ENCODE data around the gene TMEFF2.

Gene TMEFF2

GRCh38 chr2:191957996-191958860, 236.5 kb downstream of the TMEFF2 start:
- no peak for FAIRE-seq

GRCh38 chr2:191954451-191954850, 240.3 kb downstream of the TMEFF2 start:
- no peak for FAIRE-seq

- no peak for FAIRE-seq
Measured at GRCh38 chr2:191952515-191953270, 242.0 kb downstream of the TMEFF2 start.

- FAIRE-seq = no peak
Measured at GRCh38 chr2:191951832-191952231, 242.9 kb downstream of the TMEFF2 start.

- no peak for FAIRE-seq
Measured at GRCh38 chr2:191951376-191951775, 243.4 kb downstream of the TMEFF2 start.

- FAIRE-seq = no peak
Measured at GRCh38 chr2:191950132-191950874, 244.4 kb downstream of the TMEFF2 start.

GRCh38 chr2:191947235-191947634, 247.5 kb downstream of the TMEFF2 start:
- no peak for FAIRE-seq

- no peak for FAIRE-seq
Measured at GRCh38 chr2:191946471-191947182, 248.1 kb downstream of the TMEFF2 start.

- no peak for FAIRE-seq
Measured at GRCh38 chr2:191945623-191946022, 249.1 kb downstream of the TMEFF2 start.

- no peak for FAIRE-seq
Measured at GRCh38 chr2:191942739-191943103, 252.0 kb downstream of the TMEFF2 start.

GRCh38 chr2:191942090-191942738, 252.5 kb downstream of the TMEFF2 start:
- no peak for FAIRE-seq

- FAIRE-seq = no peak
Measured at GRCh38 chr2:191941376-191941929, 253.3 kb downstream of the TMEFF2 start.

GRCh38 chr2:191938779-191939178, 256.0 kb downstream of the TMEFF2 start:
- no peak for FAIRE-seq

GRCh38 chr2:191936882-191937405, 257.8 kb downstream of the TMEFF2 start:
- no peak for FAIRE-seq

GRCh38 chr2:191935247-191935646, 259.5 kb downstream of the TMEFF2 start:
- FAIRE-seq = no peak

- FAIRE-seq = no peak
Measured at GRCh38 chr2:191933307-191934105, 261.2 kb downstream of the TMEFF2 start.

GRCh38 chr2:191932286-191932685, 262.4 kb downstream of the TMEFF2 start:
- FAIRE-seq = no peak

GRCh38 chr2:191931329-191931728, 263.4 kb downstream of the TMEFF2 start:
- no peak for FAIRE-seq

- FAIRE-seq = no peak
Measured at GRCh38 chr2:191930205-191930604, 264.5 kb downstream of the TMEFF2 start.

GRCh38 chr2:191929288-191929687, 265.4 kb downstream of the TMEFF2 start:
- no peak for FAIRE-seq

- no peak for FAIRE-seq
Measured at GRCh38 chr2:191927991-191928390, 266.7 kb downstream of the TMEFF2 start.
